SK-MEL-5 (cell line): ENCODE measurements around the gene HMX1. TPM values are rescaled to one million over a fixed set of nuclear protein-coding genes. Genes with fewer than 3 reads are reported as not detected.
A peak's percentile ranks its signal among the peaks of the same experiment; 100 is the strongest.

ENCODE experiments used
- DNase-seq: peaks from one replicate; pipeline ENCODE4 v3.0.0-alpha.2; 2016; ENCODE audit warnings: low read depth, low spot score
- in situ Hi-C: cut with HindIII; loops from 2 replicates; pipeline ENCODE4 v1.10.0; 2016; ENCODE audit warnings: low sequenced_read_pairs, high pct_unique_total_duplicates, low pct_unique_long_range_greater_than_20kb
- total RNA-seq: library from RNA; depleted of rRNA; stranded (reverse); fragments of >200 nt; shearing (Covaris generic); gene quantifications from 2 replicates; pipeline ENCODE4 v1.2.3, GENCODE V29; 2014

Gene HMX1
- total RNA-seq, 1 experiment from 2014 or later: 1.3 TPM

DNA sequence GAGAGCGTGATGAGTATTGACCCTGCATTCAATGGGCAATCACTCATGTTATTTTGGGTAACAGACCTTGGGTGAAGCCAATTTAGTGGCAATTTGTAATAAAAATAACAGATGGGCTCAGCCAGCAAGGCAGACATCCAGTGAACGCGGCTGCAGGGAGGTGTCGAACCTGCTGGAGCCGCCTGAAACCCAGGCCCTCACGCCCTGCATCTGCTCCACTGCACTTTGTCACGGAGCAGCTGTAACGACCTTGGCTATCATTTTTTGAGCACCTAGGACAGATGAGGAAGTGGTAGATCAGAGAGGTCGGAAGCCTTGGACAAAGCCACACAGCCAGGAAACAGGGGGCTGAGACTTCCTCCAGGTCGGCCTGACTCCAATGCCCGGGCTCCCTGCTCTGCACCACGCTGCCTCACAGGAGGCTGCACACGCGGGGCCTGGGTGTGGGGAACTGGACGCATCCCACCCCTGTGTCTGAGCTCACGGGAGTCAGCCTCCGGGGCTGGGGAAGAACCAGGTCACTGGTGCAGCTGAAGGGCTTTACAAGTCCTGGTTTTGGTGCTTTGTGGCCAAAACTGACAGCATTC, 19.4 kb downstream of the HMX1 start:
- in situ Hi-C loops: no loop called here
- DNase-seq: no peak

DNA sequence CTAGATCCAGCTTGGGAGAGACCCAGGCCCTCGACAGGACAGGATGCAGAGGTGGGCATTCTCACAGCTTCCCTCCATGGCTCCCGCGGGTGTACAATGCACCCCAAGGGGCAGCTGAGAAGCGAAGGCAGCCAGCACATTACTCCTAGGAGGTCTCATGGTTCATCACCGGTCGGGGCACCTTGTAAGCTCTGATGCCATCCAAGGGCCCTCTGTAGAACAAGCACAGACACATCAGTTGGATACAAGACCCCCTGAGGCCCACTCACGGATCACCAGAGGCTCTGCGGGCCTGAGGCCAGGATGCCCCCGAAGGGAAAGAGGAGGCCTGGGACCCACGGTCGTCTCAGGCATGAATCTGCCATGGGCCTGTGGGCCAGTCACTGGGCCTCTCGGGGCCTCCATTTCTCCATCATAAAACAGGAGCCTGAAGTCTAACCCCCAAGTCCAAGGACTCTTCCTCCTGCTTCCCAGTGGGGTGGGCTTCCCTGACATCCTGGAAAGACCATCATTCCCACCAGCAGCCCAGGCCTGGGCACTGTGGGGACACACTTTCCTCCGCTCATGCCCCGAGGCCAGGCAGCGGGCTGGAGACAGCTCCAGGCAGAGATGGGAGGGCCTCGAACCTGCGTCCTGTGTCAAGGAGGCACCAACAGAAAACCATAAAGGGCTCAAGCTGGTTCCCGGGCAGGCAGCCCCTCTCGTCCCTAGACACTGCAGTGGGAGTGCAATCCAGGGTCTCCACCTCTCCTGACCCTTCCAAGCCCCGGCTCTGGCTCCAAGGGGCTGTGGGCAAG, 20.1 kb downstream of the HMX1 start:
- DNase-seq: no peak
- in situ Hi-C loops: no loop called here

DNA sequence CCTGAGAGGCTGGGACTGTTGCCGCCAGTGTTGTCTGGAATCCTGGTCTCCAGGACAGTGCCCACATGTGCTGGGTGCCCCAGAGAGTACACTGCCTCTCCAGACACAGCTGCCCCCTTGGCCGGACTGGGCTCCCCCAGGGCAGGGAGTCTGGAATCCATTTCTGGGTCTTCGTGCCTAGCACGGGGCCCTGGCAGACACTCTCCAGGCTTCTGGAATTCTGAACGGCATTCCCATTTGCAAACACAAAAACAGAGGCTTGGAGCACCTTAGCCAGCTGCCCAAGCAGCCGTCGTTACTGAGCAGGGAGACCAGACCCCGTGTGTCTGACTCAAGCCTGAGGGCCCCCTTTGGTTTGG, 20.8 kb downstream of the HMX1 start:
- in situ Hi-C loops: no loop called here
- no peak for DNase-seq

DNA sequence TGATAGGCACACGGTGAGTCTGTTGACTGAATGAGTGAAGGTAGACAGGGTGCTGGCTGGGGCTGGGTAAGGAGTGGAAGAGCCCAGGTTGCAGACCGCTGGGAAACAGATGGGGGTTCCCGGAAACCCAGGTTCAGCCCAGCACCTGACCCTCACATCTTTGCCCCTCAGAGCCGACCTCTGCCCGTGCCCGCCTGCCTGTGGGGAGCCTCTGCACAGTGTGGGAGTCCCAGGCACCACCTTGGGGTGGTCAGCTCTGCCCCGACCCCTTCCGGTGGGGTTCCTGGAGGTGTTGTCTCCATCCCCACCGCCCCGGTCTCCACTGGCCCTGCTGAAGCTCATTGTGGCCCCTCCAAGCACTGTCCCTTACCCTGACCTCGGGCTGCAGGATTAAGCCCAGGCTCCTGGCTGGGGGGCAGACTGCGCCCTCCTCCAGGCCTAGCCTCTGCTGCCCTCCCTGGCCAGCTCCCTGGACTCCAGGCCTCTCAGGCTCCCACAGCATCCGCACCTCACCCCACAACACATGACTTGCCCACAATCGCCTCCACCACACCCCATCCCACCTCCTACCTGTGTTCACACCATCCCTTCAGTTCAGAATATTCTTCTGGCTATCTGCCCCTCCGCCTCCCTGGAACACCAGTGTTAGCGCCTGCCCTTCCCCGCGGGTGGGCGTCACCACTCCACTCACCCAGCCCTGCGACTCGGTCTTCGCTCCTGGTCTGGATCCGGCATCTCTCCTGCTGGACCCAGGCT, 21.4 kb downstream of the HMX1 start:
- no peak for DNase-seq
- in situ Hi-C loops: no loop called here

DNA sequence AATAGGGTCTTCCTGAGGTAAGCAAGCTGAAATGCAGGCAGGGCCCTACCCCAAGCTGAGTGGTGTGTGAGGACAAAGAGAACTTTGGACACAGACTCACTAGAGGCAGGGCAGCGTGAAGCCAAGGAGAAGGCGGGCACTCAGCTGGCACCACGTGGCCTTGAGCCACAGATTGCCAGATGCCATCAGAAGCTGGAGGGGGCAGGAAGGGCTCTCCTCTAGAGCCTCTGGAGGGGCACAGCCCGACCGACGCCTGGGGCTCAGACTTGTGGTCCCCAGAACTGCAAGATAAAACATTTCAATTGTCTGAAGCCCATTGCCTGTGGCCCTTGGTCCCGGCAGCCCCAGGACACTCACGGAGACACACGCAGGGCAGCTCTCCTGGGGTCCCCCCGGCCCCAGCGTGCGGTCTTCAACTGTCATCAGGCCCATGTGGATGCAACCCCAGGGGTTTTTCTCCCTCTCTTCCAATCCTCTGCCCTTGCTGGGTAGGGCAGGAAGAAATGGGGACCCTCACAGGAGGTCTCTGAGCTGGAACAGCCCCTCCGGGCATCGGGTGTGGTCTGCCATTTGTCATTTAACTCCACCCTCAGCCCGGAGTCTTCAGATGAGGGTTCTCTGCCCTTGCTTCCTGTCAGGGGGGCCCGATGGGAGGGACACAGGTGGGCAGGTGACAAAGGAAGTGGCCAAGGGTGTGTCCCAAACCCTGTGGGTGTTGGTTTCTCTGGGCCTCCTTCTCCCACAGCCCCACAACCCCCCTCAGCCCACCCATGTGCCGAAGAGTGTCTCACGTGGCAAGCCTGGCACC, 22.2 kb downstream of the HMX1 start:
- DNase-seq: no peak
- in situ Hi-C loops: no loop called here

DNA sequence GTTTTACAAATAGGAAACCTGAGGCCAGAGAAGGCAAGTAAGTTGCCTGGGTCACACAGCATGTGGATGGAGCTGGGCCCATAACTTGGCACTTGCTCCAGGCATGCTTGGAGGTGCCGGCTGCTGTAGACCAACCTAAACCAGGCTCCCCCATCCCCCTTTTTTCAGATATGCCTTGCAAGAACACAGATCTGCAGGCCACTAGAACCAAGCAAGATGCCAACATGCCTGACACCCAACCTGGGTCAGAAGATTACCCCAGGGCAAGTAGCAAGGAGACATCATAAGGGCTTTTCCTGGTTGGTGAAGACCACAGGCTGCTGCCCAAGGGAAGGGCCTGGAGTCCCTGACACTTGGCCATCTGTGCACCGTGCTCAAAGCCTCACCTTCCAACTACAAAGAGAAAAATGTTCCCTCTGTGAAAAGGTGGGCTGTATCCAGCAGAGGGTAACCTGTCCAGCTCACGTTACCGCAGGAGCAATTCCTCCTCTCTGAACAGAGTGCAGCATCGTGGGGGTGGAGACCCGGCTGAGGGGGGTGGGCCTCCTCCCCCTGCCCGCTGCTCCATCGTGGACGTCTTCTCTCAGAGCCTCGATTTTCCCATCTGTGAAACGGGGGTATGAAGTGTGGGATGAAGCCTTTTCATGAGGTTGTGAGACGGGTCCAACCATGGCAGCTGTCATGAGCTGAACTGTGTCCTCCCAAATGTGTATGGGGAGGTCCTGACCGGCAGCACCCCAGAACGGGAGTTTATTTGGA, 23.0 kb downstream of the HMX1 start:
- in situ Hi-C loops: no loop called here
- no peak for DNase-seq

DNA sequence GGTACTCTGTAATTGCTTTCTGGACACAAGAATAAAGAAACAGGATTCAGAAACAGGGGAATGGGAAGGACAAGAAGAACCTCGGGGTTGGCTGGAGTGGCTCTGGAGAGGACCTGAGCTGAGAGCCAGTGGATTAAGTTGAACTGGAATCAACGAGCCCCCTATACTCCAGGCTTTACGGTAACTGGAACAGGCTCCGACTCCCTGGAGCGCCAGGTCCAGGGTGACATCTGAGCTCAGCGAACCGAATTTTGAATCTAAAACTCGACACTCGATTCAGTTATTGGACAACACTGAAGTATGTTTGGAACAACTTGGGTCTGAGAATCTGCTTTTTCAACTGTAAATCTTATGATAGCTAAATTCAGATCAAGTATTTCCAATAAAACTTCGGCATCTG, 23.9 kb downstream of the HMX1 start:
- DNase-seq: peak; percentile 26
- in situ Hi-C loops: no loop called here

DNA sequence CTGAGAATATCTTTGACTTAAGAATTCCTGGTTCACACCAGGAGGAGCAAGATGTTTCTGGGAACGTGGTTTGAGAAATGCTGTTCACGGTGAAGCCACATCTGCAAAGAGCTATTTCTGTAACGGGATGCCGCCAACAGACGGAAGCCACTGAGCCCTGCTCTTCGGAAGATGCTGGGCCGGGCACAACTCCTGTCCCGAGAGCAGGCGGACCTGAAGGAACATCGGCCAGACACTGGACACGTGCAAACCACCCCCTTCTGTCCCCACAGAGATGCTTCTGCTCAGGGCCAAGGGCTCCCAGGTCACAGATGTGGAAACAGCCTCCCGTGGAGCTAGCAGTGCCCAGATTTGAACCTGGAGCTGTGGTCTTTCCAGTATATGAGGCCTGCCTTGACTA, 24.3 kb downstream of the HMX1 start:
- no peak for DNase-seq
- in situ Hi-C loops: no loop called here

DNA sequence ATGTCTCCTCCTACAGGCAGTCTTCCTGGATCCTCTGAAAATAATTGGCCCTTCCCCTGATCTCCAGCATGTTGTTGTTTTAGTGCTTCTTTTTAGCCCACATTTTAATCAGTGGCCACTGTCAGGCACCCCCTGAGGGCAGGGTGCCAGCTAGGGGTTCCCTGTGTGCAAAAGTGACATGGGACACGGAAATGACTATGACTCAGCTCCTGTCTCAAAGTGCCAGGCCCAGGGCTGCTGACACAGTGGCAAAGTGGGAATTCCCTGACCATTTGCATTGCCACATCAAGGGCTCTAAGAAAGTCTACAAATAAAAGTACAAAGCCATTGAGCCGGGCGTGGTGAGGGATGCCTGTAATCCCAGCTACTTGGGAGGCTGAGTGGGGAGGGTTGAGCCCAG, 24.8 kb downstream of the HMX1 start:
- in situ Hi-C loops: no loop called here
- DNase-seq: no peak

DNA sequence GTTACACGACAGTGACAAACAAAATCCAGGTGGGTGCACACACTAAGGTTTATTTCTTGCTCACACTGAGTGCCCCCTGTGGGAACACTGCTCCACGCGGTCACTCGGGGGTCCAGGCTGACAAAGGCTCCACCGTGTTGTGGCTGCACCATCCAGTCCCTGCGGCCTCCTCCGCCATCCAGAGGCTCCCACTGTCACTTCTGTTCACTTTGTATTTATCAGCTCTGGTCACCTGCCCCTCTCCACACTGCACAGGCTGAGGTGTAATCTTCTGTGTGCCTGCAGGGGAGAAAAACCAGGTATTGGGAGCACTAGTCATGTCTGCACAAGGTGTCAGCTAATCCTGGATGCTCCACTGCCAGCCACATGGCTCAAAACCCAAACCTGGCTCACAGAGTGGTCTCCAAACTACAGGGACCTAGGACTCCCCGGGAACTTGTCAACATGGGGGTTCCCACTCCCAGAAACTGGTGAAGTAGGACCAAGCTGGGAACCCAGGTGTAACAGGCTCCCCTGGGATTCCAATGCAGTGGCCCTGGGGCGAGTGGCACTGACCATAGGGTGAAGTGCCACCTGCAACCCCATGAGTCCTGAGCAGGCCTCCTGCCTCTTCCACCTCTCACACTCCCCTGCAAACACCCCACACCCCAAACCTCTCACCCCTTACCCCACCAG, 25.5 kb downstream of the HMX1 start:
- in situ Hi-C loops: no loop called here
- no peak for DNase-seq

DNA sequence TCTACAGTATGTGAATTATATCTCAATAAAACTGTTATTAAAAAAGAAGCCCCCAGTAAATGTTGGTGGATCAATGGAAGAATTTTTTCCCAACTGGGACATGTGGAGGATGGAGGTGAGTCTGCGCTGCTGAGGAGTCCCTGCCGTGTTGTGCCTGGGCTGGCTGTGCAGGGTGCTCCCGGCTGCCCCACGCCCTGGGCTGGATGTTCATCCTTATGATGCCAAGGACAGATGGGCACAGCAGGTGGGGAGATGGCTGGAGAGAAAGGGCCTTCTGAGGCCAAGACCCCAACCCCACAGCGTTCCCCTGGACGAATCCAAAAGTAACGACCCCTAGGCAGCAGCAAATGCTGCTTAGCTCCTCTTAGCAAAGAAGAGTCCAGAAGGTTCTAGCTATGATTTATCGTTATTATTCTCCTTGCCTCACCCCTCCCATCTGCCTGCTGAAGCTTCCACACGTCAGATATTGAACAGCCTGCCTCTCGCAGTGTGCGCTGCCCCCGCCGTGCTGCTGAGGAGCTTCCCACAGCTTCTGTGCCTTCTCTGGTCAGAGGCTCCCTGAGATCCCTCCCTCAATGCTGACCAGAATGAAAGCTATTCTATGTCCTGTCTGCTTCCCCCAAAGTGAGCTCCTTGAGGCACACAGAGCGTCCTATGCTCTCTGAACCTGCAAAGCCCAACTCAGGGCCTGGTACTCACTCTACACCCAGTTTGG, 26.5 kb downstream of the HMX1 start:
- DNase-seq: no peak
- in situ Hi-C loops: no loop called here

DNA sequence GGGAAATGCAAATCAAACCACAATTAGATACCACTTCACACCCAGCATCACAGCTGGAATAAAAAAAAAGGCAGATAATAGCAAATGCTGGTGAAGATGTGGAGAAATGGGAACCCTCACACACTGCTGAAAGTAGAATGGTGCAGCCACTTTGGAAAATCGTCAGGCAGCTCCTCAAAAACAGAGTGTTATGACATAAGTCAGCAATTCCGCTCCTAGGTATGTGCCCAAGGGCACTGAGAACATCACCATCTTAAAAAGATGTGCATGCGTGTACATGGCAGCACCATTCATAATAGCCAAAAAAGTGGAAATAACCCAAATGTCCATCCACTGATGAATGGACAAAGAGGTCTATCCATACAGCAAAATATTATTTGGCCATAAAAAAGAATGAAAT, 28.0 kb downstream of the HMX1 start:
- no peak for DNase-seq
- in situ Hi-C loops: no loop called here

DNA sequence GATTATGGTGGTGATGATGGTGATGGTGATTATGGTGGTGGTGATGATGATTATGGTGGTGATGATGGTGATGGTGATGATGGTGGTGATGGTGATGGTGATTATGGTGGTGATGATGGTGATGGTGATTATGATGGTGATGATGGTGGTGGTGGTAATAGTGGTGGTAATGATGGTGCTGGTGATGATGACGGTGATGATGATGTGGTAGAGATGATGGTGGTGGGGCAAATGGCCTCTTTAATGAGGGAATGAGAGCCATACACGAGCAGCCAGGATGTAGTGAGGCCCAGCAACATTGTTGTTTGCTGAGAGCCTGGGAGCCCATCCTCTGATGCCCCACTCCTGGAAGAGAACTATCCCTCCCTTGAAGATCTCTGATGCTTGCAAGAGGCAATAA, 29.0 kb downstream of the HMX1 start:
- in situ Hi-C loops: no loop called here

DNA sequence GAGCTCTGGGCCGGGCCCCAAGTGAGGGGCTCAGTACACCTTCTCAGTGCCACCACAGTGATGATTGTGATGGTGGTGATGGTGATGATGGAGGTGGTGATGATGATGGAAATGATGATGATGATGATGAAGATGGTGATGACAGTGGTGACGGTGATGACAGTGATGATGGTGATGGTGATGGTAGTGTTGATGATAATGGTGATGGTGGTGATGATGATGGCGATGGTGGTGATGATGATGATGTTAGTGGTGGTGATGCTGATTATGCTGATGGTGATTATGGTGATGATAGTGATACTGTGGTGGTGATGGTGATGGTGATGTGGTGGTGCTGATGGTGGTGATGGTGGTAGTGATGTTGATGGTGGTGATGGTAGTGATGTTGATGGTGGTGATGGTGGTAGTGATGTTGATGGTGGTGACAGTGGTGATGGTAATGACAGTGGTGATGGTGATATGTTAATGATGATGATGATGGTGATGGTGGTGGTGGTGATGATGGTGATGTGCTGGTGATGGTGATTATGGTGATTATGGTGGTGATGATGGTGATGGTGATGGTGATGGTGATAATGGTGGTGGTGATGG, 29.9 kb downstream of the HMX1 start:
- DNase-seq: no peak
- in situ Hi-C loops: no loop called here

More for the DNA sequence above, 29.0 kb downstream of the HMX1 start:
- DNase-seq: no peak

DNA sequence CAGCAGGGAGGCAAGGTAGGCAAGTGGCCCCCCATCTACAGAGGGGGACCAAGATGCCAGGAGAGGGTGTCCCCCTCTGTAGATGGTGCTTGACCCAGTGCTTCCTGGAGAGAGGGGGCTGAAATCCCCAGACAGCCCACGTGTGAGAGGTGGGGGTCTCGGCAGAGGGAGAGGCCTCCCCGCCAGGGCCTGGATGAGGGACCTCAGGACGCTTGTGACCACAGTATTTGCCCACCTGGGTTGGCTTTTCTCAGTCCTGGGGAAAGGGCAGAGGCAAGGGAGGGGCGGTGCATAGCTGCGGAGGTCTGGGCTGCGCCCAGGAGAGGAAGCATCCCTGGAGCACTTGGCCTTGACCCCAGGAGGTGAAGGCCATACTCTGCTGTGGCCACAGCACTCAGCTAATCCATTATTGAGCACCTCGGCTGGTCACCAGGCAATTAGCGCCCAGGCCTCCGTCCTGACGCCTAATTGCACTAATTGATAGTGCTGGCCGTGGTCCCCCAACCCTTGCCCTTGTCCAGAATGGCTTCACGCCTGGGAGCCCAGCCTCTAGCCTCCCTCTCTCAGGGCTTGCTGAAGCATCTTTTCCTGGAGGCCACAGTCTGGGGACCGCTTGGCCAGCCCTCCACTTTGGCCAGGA, 30.7 kb downstream of the HMX1 start:
- DNase-seq: no peak
- in situ Hi-C loops: no loop called here
